ENCODE data around the gene SIGLEC11.

DNA sequence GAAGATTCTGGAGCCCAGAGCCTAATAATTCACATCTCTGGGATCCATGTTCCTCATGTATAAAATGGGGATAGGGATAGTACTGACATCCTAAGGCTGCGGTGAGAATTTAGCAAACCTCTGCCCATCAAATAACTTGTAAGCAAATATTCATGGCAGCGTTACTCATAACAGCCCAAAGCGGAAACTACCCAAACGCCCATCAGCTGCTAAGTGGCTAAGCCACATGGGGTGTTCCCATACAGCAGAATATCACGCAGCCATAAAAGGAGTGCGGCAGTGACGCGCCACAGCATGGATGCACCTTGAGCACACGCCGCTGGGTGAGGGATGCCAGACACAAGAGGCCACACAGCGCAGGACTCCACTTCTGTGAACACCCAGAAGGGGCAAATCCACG is 44.5 kb upstream of the SIGLEC11 start:
- TF ChIP-seq POLR2A (IDR thresholded peaks at IDR 0.05; ENCODE audit: low read depth, low read length) (no peak), POLR2AphosphoS5 (IDR thresholded peaks at IDR 0.05; ENCODE audit: low read depth, low read length) (no peak), PAX5 (IDR thresholded peaks at IDR 0.05; ENCODE audit: insufficient read depth, low read length, severe bottlenecking) (no peak)

Data from GM12891 (cell line).